SK-N-SH (cell line): ENCODE data around the gene LPCAT3. TPM values are rescaled to one million over a fixed set of nuclear protein-coding genes. Genes with fewer than 3 reads are reported as not detected.

Source experiments
- CTCF ChIA-PET: fragments of 300-600, 350-600 bp; formaldehyde crosslinking; extraction: SDS; loops from one replicate; lab custom pipeline; 2021; lab: Yijun Ruan, JAX
- POLR2A ChIA-PET: fragments of 350-600 bp; sonication (Branson Sonifier 250); formaldehyde crosslinking; extraction: SDS; loops from one replicate; lab custom pipeline; 2020; ENCODE audit warnings: antibody characterized with exemption, inconsistent platforms; lab: Yijun Ruan, JAX
- DNase-seq: peaks from one replicate; pipeline ENCODE4 v3.0.0; 2012
- H2AFZ ChIP-seq: fragments of 200-600 bp; sonication (generic); 2 replicates; pipeline ENCODE4 v1.8.1; 2016; ENCODE audit warnings: antibody characterized with exemption, mild to moderate bottlenecking, low read depth
- H3F3A ChIP-seq: fragments of 200-600 bp; sonication (generic); replicated peaks from 2 replicates; pipeline ENCODE3; 2016; ENCODE audit warnings: antibody characterized with exemption, mild to moderate bottlenecking; ENCODE audit not compliant: insufficient read depth
- H3K27ac ChIP-seq, 2 experiments: fragments of 200-500 bp in 1 of 2; fragments of 200-600 bp in 1 of 2; sonication (Bioruptor generic) in 1 of 2; sonication (generic), shearing (Covaris generic) in 1 of 2; 2 replicates each; pipeline versions ENCODE4 v1.5.1 to v1.6.1; 2014 to 2016; ENCODE audit warnings: low read depth in 2 of 2, inconsistent platforms in 1 of 2, low read length in 1 of 2, mild to moderate bottlenecking in 1 of 2, mixed read lengths in 1 of 2
- H3K27me3 ChIP-seq: fragments of 200-600 bp; sonication (generic), shearing (Covaris generic); 2 replicates; pipeline ENCODE4 v1.6.1; 2016; ENCODE audit warnings: mixed run types; ENCODE audit not compliant: insufficient read depth
- H3K36me3 ChIP-seq, 2 experiments: fragments of 200-500 bp in 1 of 2; fragments of 200-600 bp in 1 of 2; sonication (Bioruptor generic) in 1 of 2; sonication (generic) in 1 of 2; replicated peaks in 1 of 2; 2 replicates each; pipeline versions ENCODE3 to v1.5.1; 2014 to 2016; ENCODE audit warnings: low read length in 1 of 2, mild to moderate bottlenecking in 1 of 2; ENCODE audit not compliant: insufficient read depth in 2 of 2, control insufficient read depth in 1 of 2
- H3K4me1 ChIP-seq, 2 experiments: fragments of 200-500 bp in 1 of 2; fragments of 200-600 bp in 1 of 2; sonication (Bioruptor generic) in 1 of 2; sonication (generic), shearing (Covaris generic) in 1 of 2; 2 replicates each; pipeline versions ENCODE4 v1.5.1 to v1.6.1; 2014 to 2016; ENCODE audit warnings: low read depth in 1 of 2, low read length in 1 of 2, mixed run types in 1 of 2; ENCODE audit not compliant: insufficient read depth in 2 of 2, control insufficient read depth in 1 of 2
- H3K4me2 ChIP-seq: fragments of 200-600 bp; sonication (generic), shearing (Covaris generic); 2 replicates; pipeline ENCODE4 v1.6.1; 2017; ENCODE audit warnings: mixed run types
- H3K4me3 ChIP-seq, 2 experiments: fragments of 200-500 bp in 1 of 2; fragments of 200-600 bp in 1 of 2; sonication (Bioruptor generic) in 1 of 2; sonication (generic), shearing (Covaris generic) in 1 of 2; 2 replicates each; pipeline versions ENCODE4 v1.5.1 to v1.8.1; 2014 to 2016; ENCODE audit warnings: low read depth in 2 of 2, inconsistent platforms in 1 of 2, low read length in 1 of 2, mild to moderate bottlenecking in 1 of 2, mixed read lengths in 1 of 2, moderate library complexity in 1 of 2
- H3K79me2 ChIP-seq: fragments of 200-600 bp; sonication (generic); 2 replicates; pipeline ENCODE4 v1.8.1; 2017; ENCODE audit warnings: mild to moderate bottlenecking; ENCODE audit not compliant: insufficient read depth
- H3K9ac ChIP-seq: fragments of 200-600 bp; sonication (generic); 2 replicates; pipeline ENCODE4 v1.6.1; 2017; ENCODE audit warnings: mixed run types
- H3K9me2 ChIP-seq: fragments of 200-600 bp; sonication (generic); 2 replicates; pipeline ENCODE4 v1.6.1; 2017; ENCODE audit warnings: mixed run types
- H3K9me3 ChIP-seq: fragments of 200-600 bp; sonication (generic); 2 replicates; pipeline ENCODE4 v1.6.1; 2017; ENCODE audit warnings: mixed run types, mild to moderate bottlenecking, moderate library complexity
- H4K20me1 ChIP-seq: fragments of 200-600 bp; sonication (generic); 2 replicates; pipeline ENCODE4 v1.6.1; 2017; ENCODE audit warnings: mild to moderate bottlenecking, mixed run types; ENCODE audit not compliant: insufficient read depth
- CHD2 ChIP-seq: fragments of 150-350 bp; IDR thresholded peaks from 2 replicates; pipeline ENCODE4 v1.6.1; 2018; ENCODE audit warnings: low read length; ENCODE audit not compliant: partially characterized antibody
- ELF1 ChIP-seq: IDR thresholded peaks from 2 replicates; pipeline ENCODE4 v1.4.0; 2012
- EP300 ChIP-seq, 2 experiments: IDR thresholded peaks; 2 replicates each; pipeline versions ENCODE4 v1.4.0 to v1.6.1; 2012; ENCODE audit warnings: borderline replicate concordance in 1 of 2, low read depth in 1 of 2, low read length in 1 of 2
- FOXJ3 ChIP-seq: sonication (generic); formaldehyde crosslinking; IDR thresholded peaks from 2 replicates; pipeline ENCODE4 v1.5.1; 2020; ENCODE audit warnings: mild to moderate bottlenecking, missing genetic modification reagents
- FOXM1 ChIP-seq: IDR thresholded peaks from 2 replicates; pipeline ENCODE4 v1.4.0; 2012; ENCODE audit warnings: low read depth, mild to moderate bottlenecking
- GATA2 ChIP-seq: sonication (generic); formaldehyde crosslinking; IDR thresholded peaks from 2 replicates; pipeline ENCODE4 v1.5.0; 2020; ENCODE audit warnings: mild to moderate bottlenecking, missing genetic modification reagents
- JUND ChIP-seq: IDR thresholded peaks from 2 replicates; pipeline ENCODE4 v1.4.0; 2012
- NFIC ChIP-seq: IDR thresholded peaks from 2 replicates; pipeline ENCODE4 v1.4.0; 2012; ENCODE audit warnings: borderline replicate concordance
- NRF1 ChIP-seq: IDR thresholded peaks from 2 replicates; pipeline ENCODE4 v1.6.1; 2012; ENCODE audit warnings: low read depth, mild to moderate bottlenecking, low read length
- POLR2AphosphoS5 ChIP-seq: IDR thresholded peaks from 2 replicates; pipeline ENCODE4 v1.6.1; 2012; ENCODE audit warnings: low read depth, low read length
- SIN3A ChIP-seq: IDR thresholded peaks from 2 replicates; pipeline ENCODE4 v1.6.1; 2012; ENCODE audit warnings: low read depth, mild to moderate bottlenecking, low read length, moderate library complexity, borderline replicate concordance
- TAF1 ChIP-seq: IDR thresholded peaks from 2 replicates; pipeline ENCODE4 v1.6.1; 2012; ENCODE audit warnings: low read depth, mild to moderate bottlenecking, low read length, moderate library complexity, borderline replicate concordance
- WGBS: methylation state at CpG from one replicate; pipeline ENCODE4 v1.1.6; 2017; ENCODE audit warnings: low lambda C conversion rate; 5-methylcytosine and 5-hydroxymethylcytosine counted together
- polyA plus RNA-seq, 3 experiments: library from polyadenylated mRNA; depleted of rRNA; stranded (reverse); fragments of >200 nt; gene quantifications; 2 replicates each; pipeline ENCODE4 v1.2.3, GENCODE V29; 2012
- small RNA-seq, 7 experiments: library from RNA; depleted of rRNA; stranded (forward); fragments of <200 nt; gene quantifications; one replicate each; pipeline ENCODE3, GENCODE V24; 2012
- TF ChIP-seq, protein P1 (sequence below): fragments of 150-350 bp; IDR thresholded peaks from 2 replicates; pipeline ENCODE4 v1.6.1; 2017; ENCODE audit warnings: antibody characterized with exemption, low read length, low read depth, borderline replicate concordance
- TF ChIP-seq, protein P2 (sequence below): IDR thresholded peaks from 2 replicates; pipeline ENCODE4 v1.6.1; 2012; ENCODE audit warnings: mild to moderate bottlenecking, low read depth, low read length, moderate library complexity
- TF ChIP-seq, protein P3 (sequence below): IDR thresholded peaks from 2 replicates; pipeline ENCODE4 v1.4.0; 2012; ENCODE audit warnings: low read depth

Gene LPCAT3
- polyA plus RNA-seq, 1 of the 3 experiments (the other 2 are of a cell fraction) = 23.8 TPM

DNA sequence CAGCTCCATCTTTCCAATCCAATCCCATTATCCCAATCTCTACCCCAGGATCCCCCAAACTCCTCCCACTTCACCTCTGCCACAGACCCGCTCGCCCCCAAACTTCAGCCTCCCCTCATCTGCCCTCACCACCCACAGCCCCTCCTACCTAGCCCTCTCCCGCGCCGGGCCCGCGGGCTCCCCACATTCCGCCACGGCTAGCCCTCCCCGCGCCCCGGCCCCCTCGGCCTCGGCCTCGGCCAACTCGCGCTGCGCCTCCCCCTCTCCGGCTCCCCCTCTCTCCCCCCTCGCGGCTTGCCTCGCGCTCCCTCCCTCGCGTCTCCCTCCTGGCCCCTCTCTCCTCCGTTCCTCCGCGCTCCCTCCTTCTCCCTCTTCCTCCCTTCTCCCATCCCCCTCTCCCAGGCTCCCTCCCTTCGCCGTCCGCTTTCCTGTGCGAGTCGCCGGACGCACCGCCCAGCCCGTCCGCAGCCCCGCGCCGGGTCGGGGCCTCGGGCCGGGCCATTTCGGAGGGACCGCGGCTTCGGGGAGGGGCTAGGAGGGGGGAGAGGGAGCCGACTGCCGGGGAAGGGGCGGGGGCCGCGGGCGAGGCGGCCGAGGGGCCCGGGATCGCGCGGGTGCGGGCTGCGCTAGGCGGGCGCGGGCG is 90.8 kb downstream of the LPCAT3 start, which contains the start of gene ATN1:
ATN1 (plus strand) TSS at position 581 of the 643 bp plus-strand sequence. CDS start 6,043 bp downstream, outside the sequence.
- ChIA-PET CTCF (interaction anchor here (0.8 to 8.2 kb wide), 11 partner anchors 10 to 181 kb away, joined by 3 to 134 read pairs (median 10); partner anchors contain the start of genes C12orf57, ENO2 and RNU7-1), POLR2A (interaction anchor here (0.7 to 7.3 kb wide), 7 partner anchors 10 to 60 kb away, joined by 3 to 82 read pairs (median 4); partner anchors contain the start of genes C12orf57, ENO2 and RNU7-1)
- Histone ChIP-seq H3K4me2 (peak within 1 kb of the TSS; percentile 95), H3F3A (peaks cover 33% of the 10 kb centered on the region), H3K9me2 (no peaks in the 10 kb centered on the region), H3K27ac (peak within 1 kb of the TSS; percentile 76 to 90), H3K9me3 (no peaks in the 10 kb centered on the region), H3K79me2 (peaks cover 60% of the 10 kb centered on the region), H2AFZ (peak within 1 kb of the TSS; percentile 68), H3K4me3 (peak within 1 kb of the TSS; percentile 82 to 87), H3K9ac (peak within 1 kb of the TSS; percentile 94), H3K27me3 (no peaks in the 10 kb centered on the region), H3K36me3 (peaks cover 5 to 18% of the 10 kb centered on the region in 2 experiments), H4K20me1 (peaks cover 39% of the 10 kb centered on the region), H3K4me1 (peaks cover 37 to 38% of the 10 kb centered on the region in 2 experiments)
- no peak for TF ChIP-seq NRF1
- TF ChIP-seq CHD2 = peak; percentile 89
- peak; percentile 68 for TF ChIP-seq POLR2AphosphoS5
- TF ChIP-seq TAF1 = peak; percentile 74
- no peak for TF ChIP-seq JUND
- TF ChIP-seq, protein P1, sequence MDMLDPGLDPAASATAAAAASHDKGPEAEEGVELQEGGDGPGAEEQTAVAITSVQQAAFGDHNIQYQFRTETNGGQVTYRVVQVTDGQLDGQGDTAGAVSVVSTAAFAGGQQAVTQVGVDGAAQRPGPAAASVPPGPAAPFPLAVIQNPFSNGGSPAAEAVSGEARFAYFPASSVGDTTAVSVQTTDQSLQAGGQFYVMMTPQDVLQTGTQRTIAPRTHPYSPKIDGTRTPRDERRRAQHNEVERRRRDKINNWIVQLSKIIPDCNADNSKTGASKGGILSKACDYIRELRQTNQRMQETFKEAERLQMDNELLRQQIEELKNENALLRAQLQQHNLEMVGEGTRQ = no peak
- TF ChIP-seq GATA2 = no peak
- TF ChIP-seq SIN3A = 0 out of 2 replicates have a peak, but pooled peaks have one; percentile 45
- TF ChIP-seq, protein P2, sequence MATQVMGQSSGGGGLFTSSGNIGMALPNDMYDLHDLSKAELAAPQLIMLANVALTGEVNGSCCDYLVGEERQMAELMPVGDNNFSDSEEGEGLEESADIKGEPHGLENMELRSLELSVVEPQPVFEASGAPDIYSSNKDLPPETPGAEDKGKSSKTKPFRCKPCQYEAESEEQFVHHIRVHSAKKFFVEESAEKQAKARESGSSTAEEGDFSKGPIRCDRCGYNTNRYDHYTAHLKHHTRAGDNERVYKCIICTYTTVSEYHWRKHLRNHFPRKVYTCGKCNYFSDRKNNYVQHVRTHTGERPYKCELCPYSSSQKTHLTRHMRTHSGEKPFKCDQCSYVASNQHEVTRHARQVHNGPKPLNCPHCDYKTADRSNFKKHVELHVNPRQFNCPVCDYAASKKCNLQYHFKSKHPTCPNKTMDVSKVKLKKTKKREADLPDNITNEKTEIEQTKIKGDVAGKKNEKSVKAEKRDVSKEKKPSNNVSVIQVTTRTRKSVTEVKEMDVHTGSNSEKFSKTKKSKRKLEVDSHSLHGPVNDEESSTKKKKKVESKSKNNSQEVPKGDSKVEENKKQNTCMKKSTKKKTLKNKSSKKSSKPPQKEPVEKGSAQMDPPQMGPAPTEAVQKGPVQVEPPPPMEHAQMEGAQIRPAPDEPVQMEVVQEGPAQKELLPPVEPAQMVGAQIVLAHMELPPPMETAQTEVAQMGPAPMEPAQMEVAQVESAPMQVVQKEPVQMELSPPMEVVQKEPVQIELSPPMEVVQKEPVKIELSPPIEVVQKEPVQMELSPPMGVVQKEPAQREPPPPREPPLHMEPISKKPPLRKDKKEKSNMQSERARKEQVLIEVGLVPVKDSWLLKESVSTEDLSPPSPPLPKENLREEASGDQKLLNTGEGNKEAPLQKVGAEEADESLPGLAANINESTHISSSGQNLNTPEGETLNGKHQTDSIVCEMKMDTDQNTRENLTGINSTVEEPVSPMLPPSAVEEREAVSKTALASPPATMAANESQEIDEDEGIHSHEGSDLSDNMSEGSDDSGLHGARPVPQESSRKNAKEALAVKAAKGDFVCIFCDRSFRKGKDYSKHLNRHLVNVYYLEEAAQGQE = no peak
- TF ChIP-seq, protein P3, sequence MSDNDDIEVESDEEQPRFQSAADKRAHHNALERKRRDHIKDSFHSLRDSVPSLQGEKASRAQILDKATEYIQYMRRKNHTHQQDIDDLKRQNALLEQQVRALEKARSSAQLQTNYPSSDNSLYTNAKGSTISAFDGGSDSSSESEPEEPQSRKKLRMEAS = peak; percentile 60; the same call in 1 of the 2 replicates
- TF ChIP-seq EP300 (IDR thresholded peaks at IDR 0.05; ENCODE audit: borderline replicate concordance in 1 of 2, low read depth in 1 of 2, low read length in 1 of 2) = peak; percentile 16 to 38; a peak in 2 of 4 replicates
- no peak for TF ChIP-seq FOXJ3 (CRISPR knock-in tag)
- TF ChIP-seq ELF1 = no peak
- TF ChIP-seq FOXM1 = no peak
- no peak for TF ChIP-seq NFIC
- WGBS = 2% methylated on average over 48 of the region's 66 CpGs
- DNase-seq = peak; percentile 91

Small RNA genes within 50 kb of the gene (small RNA-seq; reads per million reads assigned to genes)
- gene AC006512.1 = 0 reads per million in 7 experiments
- gene MIR141 = 0.40 to 54.3 (median 19.3) reads per million in 7 experiments
- gene MIR200C = 0.92 to 114 (median 6.8) reads per million in 7 experiments
- 0 reads per million in 7 experiments for gene RNU7-1
- 0 to 7.4 (median 2.3) reads per million in 7 experiments for gene SCARNA12

Other genes with a start within 250 kb of the LPCAT3 start
- 0.72 and 1.1 TPM in 2 replicates for gene LAG3, start 246.0 kb downstream of the LPCAT3 start, polyA plus RNA-seq (2012; rRNA removed)
- gene CD4, start 228.9 kb downstream of the LPCAT3 start, polyA plus RNA-seq (2012; rRNA removed) = 0.02 TPM in 1 of 2 replicates, not detected in the other
- gene GPR162, start 196.7 kb downstream of the LPCAT3 start, polyA plus RNA-seq (2012; rRNA removed) = 16.4 and 18.6 TPM in 2 replicates
- gene P3H3, start 190.1 kb downstream of the LPCAT3 start, polyA plus RNA-seq (2012; rRNA removed) = 49.5 and 74.6 TPM in 2 replicates
- 12.9 and 13.8 TPM in 2 replicates for gene GNB3, start 177.6 kb downstream of the LPCAT3 start, polyA plus RNA-seq (2012; rRNA removed)
- gene CDCA3, start 167.2 kb downstream of the LPCAT3 start, polyA plus RNA-seq (2012; rRNA removed) = 33.0 and 34.0 TPM in 2 replicates
- gene USP5, start 166.3 kb downstream of the LPCAT3 start, polyA plus RNA-seq (2012; rRNA removed) = 97.2 and 100 TPM in 2 replicates
- 1,175 and 1,316 TPM in 2 replicates for gene TPI1, start 150.9 kb downstream of the LPCAT3 start, polyA plus RNA-seq (2012; rRNA removed)
- 16.9 and 19.6 TPM in 2 replicates for gene SPSB2, start 145.2 kb downstream of the LPCAT3 start, polyA plus RNA-seq (2012; rRNA removed)
- gene LRRC23, start 113.7 kb downstream of the LPCAT3 start, polyA plus RNA-seq (2012; rRNA removed) = 11.9 TPM in 2 replicates
- 50.6 and 56.9 TPM in 2 replicates for gene ENO2, start 103.9 kb downstream of the LPCAT3 start, polyA plus RNA-seq (2012; rRNA removed)
- gene ATN1, start 90.5 kb downstream of the LPCAT3 start, polyA plus RNA-seq (2012; rRNA removed) = 18.5 and 29.3 TPM in 2 replicates
- not detected in 2 replicates for gene RNU7-1, start 74.7 kb downstream of the LPCAT3 start, polyA plus RNA-seq (2012; rRNA removed)
- gene C12orf57, start 74.5 kb downstream of the LPCAT3 start, polyA plus RNA-seq (2012; rRNA removed) = 560 and 659 TPM in 2 replicates
- 0.12 and 0.18 TPM in 2 replicates for gene PTPN6, start 67.1 kb downstream of the LPCAT3 start, polyA plus RNA-seq (2012; rRNA removed)
- 386 and 447 TPM in 2 replicates for gene PHB2, start 47.8 kb downstream of the LPCAT3 start, polyA plus RNA-seq (2012; rRNA removed)
- gene EMG1, start 47.6 kb downstream of the LPCAT3 start, polyA plus RNA-seq (2012; rRNA removed) = 77.4 and 82.8 TPM in 2 replicates
- 14.5 and 19.3 TPM in 2 replicates for gene C1S, start 42.2 kb upstream of the LPCAT3 start, polyA plus RNA-seq (2012; rRNA removed)
- gene C1R, start 74.0 kb upstream of the LPCAT3 start, polyA plus RNA-seq (2012; rRNA removed) = 18.7 and 20.1 TPM in 2 replicates
- gene C1RL, start 90.7 kb upstream of the LPCAT3 start, polyA plus RNA-seq (2012; rRNA removed) = 8.3 and 9.5 TPM in 2 replicates
- 0.06 and 0.12 TPM in 2 replicates for gene RBP5, start 110.4 kb upstream of the LPCAT3 start, polyA plus RNA-seq (2012; rRNA removed)
- gene CLSTN3, start 111.9 kb upstream of the LPCAT3 start, polyA plus RNA-seq (2012; rRNA removed) = 12.7 and 12.9 TPM in 2 replicates
- gene PEX5, start 171.2 kb upstream of the LPCAT3 start, polyA plus RNA-seq (2012; rRNA removed) = 21.6 and 22.6 TPM in 2 replicates